OCI-LY7 (cell line): ENCODE results near the gene PDS5A. TPM values are rescaled to one million over a fixed set of nuclear protein-coding genes. Genes with fewer than 3 reads are reported as not detected.

Experiments
- BruUV-seq: library from RNA; stranded (reverse); fragments of 400-500 nt; replicated peaks from 2 replicates; lab custom pipeline; 2021; lab: Mats Ljungman, UMichigan
- CTCF ChIA-PET: fragments of 300-600 bp; sonication (Branson Sonifier 250); formaldehyde crosslinking; loops from one replicate; lab custom pipeline; 2022; ENCODE audit warnings: antibody characterized with exemption; ENCODE audit not compliant: unreplicated experiment; lab: Charles Lee
- POLR2A ChIA-PET: fragments of 300-600 bp; sonication (Branson Sonifier 250); formaldehyde crosslinking; loops from one replicate; lab custom pipeline; 2022; ENCODE audit warnings: antibody characterized with exemption; lab: Charles Lee
- DNase-seq: peaks from one replicate; pipeline ENCODE4 v3.0.0-alpha.2; 2015; ENCODE audit warnings: low spot score
- H2AFZ ChIP-seq: fragments of 200-600 bp; sonication (generic), shearing (Covaris generic); 2 replicates; pipeline ENCODE4 v1.6.1; 2014; ENCODE audit warnings: mild to moderate bottlenecking, antibody characterized with exemption, low read length, moderate library complexity
- H3K27ac ChIP-seq: fragments of 200-600 bp; sonication (generic); 2 replicates; pipeline ENCODE4 v1.5.1; 2014; ENCODE audit warnings: mixed run types, low read depth, mild to moderate bottlenecking, moderate library complexity, low read length, inconsistent platforms; ENCODE audit not compliant: poor library complexity, severe bottlenecking
- H3K36me3 ChIP-seq: fragments of 200-600 bp; sonication (generic); 2 replicates; pipeline ENCODE4 v1.6.1; 2014; ENCODE audit warnings: mild to moderate bottlenecking, antibody characterized with exemption, low read length, moderate library complexity, mixed read lengths; ENCODE audit not compliant: insufficient read depth
- H3K4me1 ChIP-seq: fragments of 200-600 bp; sonication (generic); 2 replicates; pipeline ENCODE4 v1.5.1; 2014; ENCODE audit warnings: mild to moderate bottlenecking, low read length; ENCODE audit not compliant: insufficient read depth, poor library complexity, severe bottlenecking
- H3K4me2 ChIP-seq: fragments of 200-600 bp; sonication (generic); 2 replicates; pipeline ENCODE4 v1.6.1; 2014; ENCODE audit warnings: mild to moderate bottlenecking, low read length
- H3K4me3 ChIP-seq: fragments of 200-600 bp; sonication (generic); 2 replicates; pipeline ENCODE4 v1.5.1; 2014; ENCODE audit warnings: mild to moderate bottlenecking, low read depth, low read length; ENCODE audit not compliant: poor library complexity, severe bottlenecking
- H3K79me2 ChIP-seq: fragments of 200-600 bp; sonication (generic); 2 replicates; pipeline ENCODE4 v1.6.1; 2016; ENCODE audit warnings: low read depth, mild to moderate bottlenecking, low read length, moderate library complexity, mixed read lengths; ENCODE audit not compliant: insufficient read depth
- H3K9me2 ChIP-seq: fragments of 200-600 bp; sonication (generic); 2 replicates; pipeline ENCODE4 v1.6.1; 2016; ENCODE audit warnings: mild to moderate bottlenecking, low read length, mixed read lengths; ENCODE audit not compliant: insufficient read depth
- H3K9me3 ChIP-seq: fragments of 200-600 bp; sonication (generic); 2 replicates; pipeline ENCODE4 v1.6.1; 2014; ENCODE audit warnings: mild to moderate bottlenecking, mixed run types, low read length, mixed read lengths
- H4K20me1 ChIP-seq: fragments of 200-600 bp; sonication (generic); 2 replicates; pipeline ENCODE4 v1.6.1; 2014; ENCODE audit warnings: mild to moderate bottlenecking, antibody characterized with exemption, low read length, moderate library complexity, mixed read lengths; ENCODE audit not compliant: insufficient read depth
- EZH2phosphoT487 ChIP-seq: fragments of 200-600 bp; sonication (generic); IDR thresholded peaks from 2 replicates; pipeline ENCODE4 v1.6.1; 2018; ENCODE audit warnings: low read depth, borderline replicate concordance, mild to moderate bottlenecking, mixed run types, antibody characterized with exemption, low read length, moderate library complexity, mixed read lengths
- intact Hi-C: fragments of 100-400 bp; cut with micrococcal nuclease; formaldehyde crosslinking; loops from one replicate; pipeline ENCODE4 v1.10.0; 2022; ENCODE audit not compliant: unreplicated experiment
- total RNA-seq, 2 experiments: library from RNA; depleted of rRNA in 1 of 2; stranded (reverse); fragments of >200 nt in 1 of 2; shearing (Covaris generic) in 1 of 2; gene quantifications; 2 replicates each; pipeline ENCODE4 v1.2.3, GENCODE V29; 2014 to 2022
- TF ChIP-seq, protein P1 (sequence below): fragments of 200-600 bp; sonication (generic); conservative IDR thresholded peaks from 2 replicates; pipeline ENCODE4 v1.5.1; 2014; ENCODE audit warnings: mild to moderate bottlenecking, antibody characterized with exemption, low read length, moderate library complexity, mixed read lengths

Gene PDS5A
- total RNA-seq, 2 experiments from 2014 or later, result 69.5 to 114 TPM

DNA sequence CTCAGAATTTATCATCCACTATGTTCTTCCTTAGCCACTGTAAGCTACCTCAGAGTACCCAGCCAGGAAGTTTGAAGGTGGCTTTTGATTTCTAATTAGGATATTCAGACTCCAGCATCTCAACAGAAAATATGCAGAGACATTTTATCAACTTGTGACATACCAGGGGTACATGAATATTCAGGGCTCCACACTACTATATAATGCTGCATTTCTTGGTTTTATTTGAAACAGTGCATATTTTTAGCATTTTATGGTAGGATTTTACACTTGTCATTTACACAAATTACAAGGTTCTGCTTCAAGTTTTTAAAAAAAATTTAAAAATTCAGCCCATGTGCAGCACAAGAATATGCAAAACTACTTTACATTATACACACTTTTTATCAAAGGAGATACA lies 155.0 kb downstream of the PDS5A start:
- POLR2A ChIA-PET, result no interaction called here
- H2AFZ ChIP-seq, result no peak overlapping the region
- no peak overlapping the region for H3K4me3 ChIP-seq
- H3K9me2 ChIP-seq, result no peaks in the 10 kb centered on the region
- no peak for DNase-seq
- H3K27ac ChIP-seq, result no peak overlapping the region
- H3K4me2 ChIP-seq, result no peak overlapping the region
- H3K36me3 ChIP-seq, result peaks cover 53% of the 10 kb centered on the region
- H4K20me1 ChIP-seq, result no peaks in the 10 kb centered on the region
- no TSS peak for BruUV-seq
- no peaks in the 10 kb centered on the region for H3K4me1 ChIP-seq
- intact Hi-C loops, result no loop called here
- no peaks in the 10 kb centered on the region for H3K79me2 ChIP-seq
- no peaks in the 10 kb centered on the region for H3K9me3 ChIP-seq
- TF ChIP-seq EZH2phosphoT487, result no peak
- TF ChIP-seq, protein P1, sequence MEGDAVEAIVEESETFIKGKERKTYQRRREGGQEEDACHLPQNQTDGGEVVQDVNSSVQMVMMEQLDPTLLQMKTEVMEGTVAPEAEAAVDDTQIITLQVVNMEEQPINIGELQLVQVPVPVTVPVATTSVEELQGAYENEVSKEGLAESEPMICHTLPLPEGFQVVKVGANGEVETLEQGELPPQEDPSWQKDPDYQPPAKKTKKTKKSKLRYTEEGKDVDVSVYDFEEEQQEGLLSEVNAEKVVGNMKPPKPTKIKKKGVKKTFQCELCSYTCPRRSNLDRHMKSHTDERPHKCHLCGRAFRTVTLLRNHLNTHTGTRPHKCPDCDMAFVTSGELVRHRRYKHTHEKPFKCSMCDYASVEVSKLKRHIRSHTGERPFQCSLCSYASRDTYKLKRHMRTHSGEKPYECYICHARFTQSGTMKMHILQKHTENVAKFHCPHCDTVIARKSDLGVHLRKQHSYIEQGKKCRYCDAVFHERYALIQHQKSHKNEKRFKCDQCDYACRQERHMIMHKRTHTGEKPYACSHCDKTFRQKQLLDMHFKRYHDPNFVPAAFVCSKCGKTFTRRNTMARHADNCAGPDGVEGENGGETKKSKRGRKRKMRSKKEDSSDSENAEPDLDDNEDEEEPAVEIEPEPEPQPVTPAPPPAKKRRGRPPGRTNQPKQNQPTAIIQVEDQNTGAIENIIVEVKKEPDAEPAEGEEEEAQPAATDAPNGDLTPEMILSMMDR, result no peak
- CTCF ChIA-PET, result no interaction called here

DNA sequence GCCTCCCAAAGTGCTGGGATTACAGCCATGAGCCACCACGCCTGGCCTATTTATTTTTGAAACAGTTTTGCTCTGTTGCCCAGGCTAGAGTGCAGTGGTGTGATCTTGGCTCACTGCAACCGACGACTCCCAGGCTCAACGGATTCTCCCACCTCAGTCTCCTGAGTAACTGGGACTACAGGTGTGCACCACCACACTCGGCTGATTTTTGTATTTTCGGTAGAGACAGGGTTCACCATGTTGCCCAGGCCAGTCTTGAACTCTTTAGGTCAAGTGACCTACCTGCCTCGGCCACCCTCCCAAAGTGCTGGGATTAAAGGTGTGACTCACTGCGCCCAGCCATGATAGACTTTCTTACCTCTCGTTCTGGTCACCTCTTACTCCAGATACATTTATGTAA lies 155.8 kb downstream of the PDS5A start:
- intact Hi-C loops, result no loop called here
- no TSS peak for BruUV-seq
- CTCF ChIA-PET, result no interaction called here

DNA sequence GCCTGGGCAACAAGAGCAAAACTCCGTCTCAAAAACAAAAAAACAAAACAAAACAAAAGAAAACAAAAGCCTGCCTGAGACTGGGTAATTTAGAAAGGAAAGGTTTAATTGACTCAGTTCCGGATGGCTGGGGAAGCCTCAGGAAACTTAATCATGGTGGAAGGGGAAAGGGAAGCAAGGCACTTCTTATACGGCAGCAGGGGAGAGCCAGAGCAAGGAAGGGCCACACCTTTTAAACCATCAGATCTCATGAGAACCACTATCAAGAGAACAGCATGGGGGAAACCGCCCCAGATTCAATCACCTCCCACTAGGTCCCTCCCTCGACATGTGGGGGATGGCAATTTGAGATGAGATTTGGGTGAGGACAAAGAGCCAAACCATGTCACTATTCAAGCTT lies 157.5 kb downstream of the PDS5A start:
- no peak overlapping the region for H3K27ac ChIP-seq
- H3K9me3 ChIP-seq, result no peaks in the 10 kb centered on the region
- TF ChIP-seq EZH2phosphoT487, result no peak
- TF ChIP-seq, protein P1, result no peak
- H3K4me3 ChIP-seq, result no peak overlapping the region
- H4K20me1 ChIP-seq, result no peaks in the 10 kb centered on the region
- H3K9me2 ChIP-seq, result no peaks in the 10 kb centered on the region
- DNase-seq, result no peak
- H3K36me3 ChIP-seq, result peaks cover 31% of the 10 kb centered on the region
- intact Hi-C loops, result no loop called here
- no peak overlapping the region for H2AFZ ChIP-seq
- ChIA-PET POLR2A (interaction anchor here (0.6 kb wide), 1 partner anchor 22 kb away, joined by 3 read pairs; no protein-coding TSS in a partner anchor), CTCF (no interaction called here)
- H3K4me2 ChIP-seq, result no peak overlapping the region
- no peaks in the 10 kb centered on the region for H3K4me1 ChIP-seq
- no peaks in the 10 kb centered on the region for H3K79me2 ChIP-seq
- no TSS peak for BruUV-seq

More for the DNA sequence above, 155.8 kb downstream of the PDS5A start:
- no peaks in the 10 kb centered on the region for H3K9me3 ChIP-seq
- POLR2A ChIA-PET, result no interaction called here
- H3K4me2 ChIP-seq, result no peak overlapping the region
- no peaks in the 10 kb centered on the region for H4K20me1 ChIP-seq
- H3K27ac ChIP-seq, result no peak overlapping the region
- no peak for DNase-seq
- H3K4me3 ChIP-seq, result no peak overlapping the region
- TF ChIP-seq, protein P1, result no peak
- no peak for TF ChIP-seq EZH2phosphoT487
- no peak overlapping the region for H2AFZ ChIP-seq
- no peaks in the 10 kb centered on the region for H3K79me2 ChIP-seq
- peaks cover 46% of the 10 kb centered on the region for H3K36me3 ChIP-seq
- no peaks in the 10 kb centered on the region for H3K9me2 ChIP-seq
- H3K4me1 ChIP-seq, result no peaks in the 10 kb centered on the region
